Measurements from ENCODE around the gene SSRP1.

DNA sequence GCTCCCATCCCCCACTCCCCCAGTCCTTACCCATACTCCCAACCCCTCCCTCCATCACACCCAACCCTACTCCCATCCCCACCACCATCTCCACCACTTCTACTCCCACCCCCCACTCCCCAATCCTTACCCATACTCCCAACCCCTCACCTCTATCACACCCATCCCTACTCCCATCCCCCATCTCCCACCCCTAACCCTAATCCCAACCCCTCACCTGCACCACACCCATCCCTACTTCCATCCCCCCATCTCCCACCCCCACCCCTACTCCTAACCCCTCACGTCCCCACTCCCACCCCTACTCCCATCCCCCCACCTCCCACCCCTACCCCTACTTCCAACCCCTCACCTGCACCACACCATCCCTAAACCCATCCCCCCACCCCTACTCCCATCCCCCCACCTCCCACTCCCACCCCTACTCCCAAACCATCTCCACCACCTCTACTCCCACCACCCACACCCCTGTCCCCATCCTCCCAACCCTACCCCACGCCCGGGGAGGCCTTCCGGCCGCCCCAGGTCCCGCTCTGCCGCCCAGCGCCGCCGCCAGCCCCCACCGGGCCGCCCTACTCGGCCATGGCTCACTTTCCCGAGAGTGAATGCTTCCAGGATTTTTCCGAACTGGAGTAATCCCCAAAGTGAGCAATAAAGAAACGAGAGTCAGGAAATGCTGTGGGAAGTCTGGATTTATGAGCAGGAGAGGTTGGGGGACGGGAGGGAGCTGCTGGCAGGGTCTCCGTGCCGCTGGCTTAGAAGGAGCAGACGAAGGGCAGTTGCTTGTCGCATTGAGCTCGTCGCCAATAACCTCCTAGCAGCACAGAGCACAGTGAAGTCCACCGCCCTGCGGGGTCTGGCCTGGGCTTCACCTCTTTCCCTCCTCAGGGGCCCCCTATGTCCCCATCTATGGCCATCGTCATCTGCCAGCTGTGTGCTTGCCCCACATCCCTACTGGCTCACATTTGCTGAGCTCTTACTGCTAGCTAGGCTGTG lies 40.7 kb upstream of the SSRP1 start:
- no peak for TF ChIP-seq YY1 (IDR thresholded peaks at IDR 0.05; ENCODE audit: insufficient read depth, insufficient read length)
- TF ChIP-seq ZNF274 (IDR thresholded peaks at IDR 0.05; ENCODE audit: low read depth, low read length) = no peak
